Fibroblast of upper back skin (primary cell): ENCODE data around the gene ZIC1.
A peak's percentile ranks its signal among the peaks of the same experiment; 100 is the strongest.

Experiments
- DNase-seq: peaks from one replicate; pipeline ENCODE4 v3.0.0-alpha.2; 2013

ZIC1 gene

GRCh38 chr3:147424581-147425387 lies 15.6 kb downstream of the ZIC1 start:
- no peak for DNase-seq

DNA sequence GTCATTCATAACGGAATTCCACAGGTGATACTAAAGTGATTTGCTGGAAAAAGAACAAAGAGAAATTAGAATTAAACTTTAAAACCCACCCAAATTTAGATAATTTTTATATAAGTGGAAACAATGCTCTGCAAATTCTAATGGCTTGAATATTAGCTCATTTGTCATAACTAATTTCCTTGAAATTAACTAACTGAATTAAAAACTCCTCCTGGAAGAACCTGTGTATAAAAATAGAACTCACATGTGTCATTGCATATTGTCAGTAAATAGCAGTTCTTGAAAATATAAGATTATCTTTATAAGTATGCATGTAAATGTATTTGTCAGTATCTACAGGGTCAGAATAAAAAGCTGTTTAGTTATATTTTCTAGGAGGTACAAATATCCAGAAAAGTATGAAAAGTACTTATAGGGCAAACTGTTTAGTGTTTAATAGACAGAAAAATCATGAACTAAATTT lies 16.3 kb downstream of the ZIC1 start:
- no peak for DNase-seq

GRCh38 chr3:147426931-147427330 lies 17.8 kb downstream of the ZIC1 start:
- no peak for DNase-seq

GRCh38 chr3:147427746-147428145 lies 18.6 kb downstream of the ZIC1 start:
- no peak for DNase-seq

DNA sequence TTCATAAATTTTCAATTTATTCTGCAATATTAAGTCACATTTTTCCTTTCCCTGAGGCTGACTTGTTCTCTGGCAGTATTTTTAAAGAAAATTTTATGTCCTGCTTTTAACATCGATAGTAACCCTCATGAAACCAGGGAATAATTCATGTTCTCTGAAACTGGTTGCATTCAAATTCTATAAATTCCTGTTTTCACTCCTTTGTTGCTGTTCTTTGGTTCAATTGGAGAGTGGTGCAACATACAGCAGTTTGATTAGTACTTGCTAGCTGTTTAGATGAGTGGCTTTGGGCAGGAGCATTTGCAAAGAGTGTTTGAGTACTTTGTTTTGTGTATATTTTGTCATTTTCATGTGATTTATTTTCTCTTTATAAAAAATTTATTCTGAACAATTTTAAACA lies 19.2 kb downstream of the ZIC1 start:
- DNase-seq = no peak

GRCh38 chr3:147428754-147429153 lies 19.6 kb downstream of the ZIC1 start:
- DNase-seq = no peak

- DNase-seq = peak; percentile 65
These were observed 22.6 kb downstream of the ZIC1 start for GRCh38 chr3:147431751-147432150.

GRCh38 chr3:147447224-147447623 lies 38.1 kb downstream of the ZIC1 start:
- DNase-seq = no peak

GRCh38 chr3:147449669-147450068 lies 40.5 kb downstream of the ZIC1 start:
- no peak for DNase-seq

DNA sequence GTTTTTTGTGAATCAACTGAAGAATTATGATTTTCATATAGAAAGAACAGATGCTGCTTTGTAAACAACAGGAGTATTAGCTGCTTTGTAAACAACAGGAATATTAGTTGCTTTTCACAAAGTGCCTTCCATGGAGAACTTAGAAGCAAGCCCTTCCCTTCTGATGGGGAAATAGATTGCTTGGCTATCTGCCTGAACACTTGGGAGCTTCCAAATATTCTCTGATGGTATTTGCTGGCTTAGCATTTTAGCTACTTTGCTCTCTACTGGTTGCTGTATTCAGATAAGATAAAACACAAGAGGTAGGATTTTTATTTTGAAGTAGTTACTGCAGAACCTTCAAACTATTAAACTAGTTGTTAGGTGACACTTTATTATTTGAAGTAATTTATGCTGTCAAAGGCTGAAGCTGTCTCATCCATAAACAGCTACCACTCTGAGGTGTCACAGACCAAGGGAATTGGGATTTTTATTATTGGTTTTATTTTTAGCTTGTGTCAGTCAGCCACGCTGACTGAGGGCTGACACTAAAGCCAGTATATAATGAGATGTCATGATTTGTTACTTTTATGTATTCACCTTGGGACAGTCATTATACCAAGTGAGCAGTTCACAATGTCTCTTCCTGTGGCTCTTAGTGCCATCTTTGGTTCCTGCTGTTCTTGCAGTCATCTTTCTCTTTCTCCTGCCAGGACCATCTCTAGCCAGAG lies 50.0 kb downstream of the ZIC1 start:
- DNase-seq = peak; percentile 15

- no peak for DNase-seq
These were observed 53.7 kb downstream of the ZIC1 start for GRCh38 chr3:147462856-147463255.
